HepG2 (cell line): ENCODE data around the gene ITPRIP. TPM values are rescaled to one million over a fixed set of nuclear protein-coding genes. Genes with fewer than 3 reads are reported as not detected.
A peak's percentile ranks its signal among the peaks of the same experiment; 100 is the strongest.

Source experiments
- ATAD3A ChIP-seq: sonication (generic); formaldehyde crosslinking; IDR thresholded peaks from 2 replicates; pipeline ENCODE4 v1.4.0; 2020; ENCODE audit warnings: missing genetic modification reagents
- DNMT1 ChIP-seq: sonication (generic); formaldehyde crosslinking; IDR thresholded peaks from 2 replicates; pipeline ENCODE4 v1.5.1; 2020; ENCODE audit warnings: mild to moderate bottlenecking, missing genetic modification reagents
- FOSL2 ChIP-seq: sonication (generic); formaldehyde crosslinking; IDR thresholded peaks from 2 replicates; pipeline ENCODE4 v1.4.0; 2020; ENCODE audit warnings: missing genetic modification reagents
- FOXO4 ChIP-seq: sonication (generic); formaldehyde crosslinking; conservative IDR thresholded peaks from 2 replicates; pipeline ENCODE4 v1.8.1; 2023; ENCODE audit warnings: missing genetic modification reagents
- HNF4A ChIP-seq: sonication (generic); formaldehyde crosslinking; IDR thresholded peaks from 2 replicates; pipeline ENCODE4 v1.4.0; 2020; ENCODE audit warnings: missing genetic modification reagents
- KLF11 ChIP-seq: IDR thresholded peaks from 2 replicates; pipeline ENCODE4 v1.6.1; 2016; ENCODE audit warnings: missing compliant biosample characterization
- NFE2 ChIP-seq: sonication (generic); formaldehyde crosslinking; IDR thresholded peaks from 2 replicates; pipeline ENCODE4 v1.4.0; 2020; ENCODE audit warnings: missing genetic modification reagents
- NFE2L1 ChIP-seq: sonication (generic); formaldehyde crosslinking; IDR thresholded peaks from 2 replicates; pipeline ENCODE4 v1.4.0; 2020; ENCODE audit warnings: missing genetic modification reagents, mild to moderate bottlenecking, borderline replicate concordance
- NFKB2 ChIP-seq: sonication (generic); formaldehyde crosslinking; IDR thresholded peaks from 2 replicates; pipeline ENCODE4 v1.4.0; 2020; ENCODE audit warnings: missing genetic modification reagents, borderline replicate concordance
- NPAS2 ChIP-seq: sonication (generic); formaldehyde crosslinking; IDR thresholded peaks from 2 replicates; pipeline ENCODE4 v1.8.0; 2022; ENCODE audit warnings: mild to moderate bottlenecking, missing genetic modification reagents, borderline replicate concordance
- RFXANK ChIP-seq: IDR thresholded peaks from 2 replicates; pipeline ENCODE4 v1.6.1; 2016
- RXRA ChIP-seq: sonication (generic); formaldehyde crosslinking; IDR thresholded peaks from 2 replicates; pipeline ENCODE4 v1.5.1; 2020; ENCODE audit warnings: missing genetic modification reagents
- SAFB2 ChIP-seq: sonication (generic); formaldehyde crosslinking; IDR thresholded peaks from 2 replicates; pipeline ENCODE4 v1.5.1; 2020; ENCODE audit warnings: missing genetic modification reagents, low read depth, mild to moderate bottlenecking, borderline replicate concordance
- SIX4 ChIP-seq: sonication (generic); formaldehyde crosslinking; IDR thresholded peaks from 2 replicates; pipeline ENCODE4 v1.4.0; 2020; ENCODE audit warnings: missing genetic modification reagents
- SNRNP70 ChIP-seq: fragments of 200-400 bp; formaldehyde crosslinking; IDR thresholded peaks from 2 replicates; pipeline ENCODE4 v1.6.1; 2017; ENCODE audit warnings: mild to moderate bottlenecking, low read depth, low read length, moderate library complexity
- TARDBP ChIP-seq: sonication (generic); formaldehyde crosslinking; IDR thresholded peaks from 2 replicates; pipeline ENCODE4 v1.8.0; 2022; ENCODE audit warnings: mild to moderate bottlenecking, missing genetic modification reagents
- TBX2 ChIP-seq: sonication (generic); formaldehyde crosslinking; IDR thresholded peaks from 2 replicates; pipeline ENCODE4 v1.5.0; 2020; ENCODE audit warnings: missing genetic modification reagents, mild to moderate bottlenecking, borderline replicate concordance
- TCF7L2 ChIP-seq: IDR thresholded peaks from 2 replicates; pipeline ENCODE4 v1.6.1; 2011; ENCODE audit warnings: mild to moderate bottlenecking, low read depth, low read length, moderate library complexity
- ZBTB21 ChIP-seq: sonication (generic); formaldehyde crosslinking; IDR thresholded peaks from 2 replicates; pipeline ENCODE4 v1.4.0; 2020; ENCODE audit warnings: missing genetic modification reagents
- ZC3H4 ChIP-seq: sonication (generic); formaldehyde crosslinking; IDR thresholded peaks from 2 replicates; pipeline ENCODE4 v1.4.0; 2020; ENCODE audit warnings: missing genetic modification reagents, borderline replicate concordance
- ZKSCAN5 ChIP-seq: sonication (generic); formaldehyde crosslinking; IDR thresholded peaks from 2 replicates; pipeline ENCODE4 v1.5.1; 2020; ENCODE audit warnings: mild to moderate bottlenecking, missing genetic modification reagents
- ZNF441 ChIP-seq: sonication (generic); formaldehyde crosslinking; IDR thresholded peaks from 2 replicates; pipeline ENCODE4 v1.7.0; 2021; ENCODE audit warnings: missing genetic modification reagents, borderline replicate concordance
- ZNF546 ChIP-seq: sonication (generic); formaldehyde crosslinking; conservative IDR thresholded peaks from 2 replicates; pipeline ENCODE4 v1.8.1; 2023; ENCODE audit warnings: mild to moderate bottlenecking, missing genetic modification reagents
- ZNF605 ChIP-seq: sonication (generic); formaldehyde crosslinking; IDR thresholded peaks from 2 replicates; pipeline ENCODE4 v1.8.0; 2022; ENCODE audit warnings: mild to moderate bottlenecking, missing genetic modification reagents
- ZNF761 ChIP-seq: sonication (generic); formaldehyde crosslinking; conservative IDR thresholded peaks from 2 replicates; pipeline ENCODE4 v1.4.0; 2020; ENCODE audit warnings: mild to moderate bottlenecking, missing genetic modification reagents
- ZNF776 ChIP-seq: sonication (generic); formaldehyde crosslinking; IDR thresholded peaks from 2 replicates; pipeline ENCODE4 v1.4.0; 2020; ENCODE audit warnings: mild to moderate bottlenecking, missing genetic modification reagents
- ZNF781 ChIP-seq: sonication (generic); formaldehyde crosslinking; IDR thresholded peaks from 2 replicates; pipeline ENCODE4 v1.5.1; 2020; ENCODE audit warnings: borderline replicate concordance, mild to moderate bottlenecking, missing genetic modification reagents; ENCODE audit errors: not compliant biosample characterization
- polyA plus RNA-seq, 8 experiments: library from polyadenylated mRNA; depleted of rRNA in 3 of 8; stranded (reverse) in 7 of 8; unstranded in 1 of 8; fragments of >200 nt; fragmentation: Illumina TruSeq in 4 of 8; extraction: Trizol in 4 of 8; gene quantifications; 2 replicates each; pipeline versions ENCODE4 v1.2.1 to v1.2.3, GENCODE V29; 2011 to 2016; ENCODE audit warnings: low read depth in 4 of 8, missing spikeins in 1 of 8, mixed read lengths in 1 of 8; ENCODE audit not compliant: insufficient read depth in 1 of 8
- total RNA-seq, 5 experiments: library from RNA; depleted of rRNA; stranded (reverse); fragments of >200 nt; fragmentation: Illumina TruSeq; extraction: Trizol; gene quantifications; 2 replicates each; pipeline ENCODE4 v1.2.3, GENCODE V29; 2016; ENCODE audit warnings: low read depth in 1 of 5
- TF ChIP-seq, protein P1 (sequence below), 2 experiments: sonication (generic) in 1 of 2; formaldehyde crosslinking in 1 of 2; IDR thresholded peaks; 2 replicates each; pipeline versions ENCODE4 v1.4.0 to v1.6.1; 2018 to 2020; ENCODE audit warnings: missing genetic modification reagents in 2 of 2, borderline replicate concordance in 1 of 2, low read depth in 1 of 2, mild to moderate bottlenecking in 1 of 2, missing biosample characterization in 1 of 2
- TF ChIP-seq, protein P2 (sequence below): sonication (generic); formaldehyde crosslinking; IDR thresholded peaks from 2 replicates; pipeline ENCODE4 v1.4.0; 2020; ENCODE audit warnings: mild to moderate bottlenecking, low read depth, missing genetic modification reagents

ITPRIP gene
- total and polyA plus RNA-seq, 2 of the 13 experiments (the other 11 are each of a cell fraction or from before 2014, with no cell fraction given) = 1.00 to 2.8 TPM

GRCh38 chr10:104288355-104288754 lies 49.9 kb downstream of the ITPRIP start (continued):
- TF ChIP-seq, protein P1, sequence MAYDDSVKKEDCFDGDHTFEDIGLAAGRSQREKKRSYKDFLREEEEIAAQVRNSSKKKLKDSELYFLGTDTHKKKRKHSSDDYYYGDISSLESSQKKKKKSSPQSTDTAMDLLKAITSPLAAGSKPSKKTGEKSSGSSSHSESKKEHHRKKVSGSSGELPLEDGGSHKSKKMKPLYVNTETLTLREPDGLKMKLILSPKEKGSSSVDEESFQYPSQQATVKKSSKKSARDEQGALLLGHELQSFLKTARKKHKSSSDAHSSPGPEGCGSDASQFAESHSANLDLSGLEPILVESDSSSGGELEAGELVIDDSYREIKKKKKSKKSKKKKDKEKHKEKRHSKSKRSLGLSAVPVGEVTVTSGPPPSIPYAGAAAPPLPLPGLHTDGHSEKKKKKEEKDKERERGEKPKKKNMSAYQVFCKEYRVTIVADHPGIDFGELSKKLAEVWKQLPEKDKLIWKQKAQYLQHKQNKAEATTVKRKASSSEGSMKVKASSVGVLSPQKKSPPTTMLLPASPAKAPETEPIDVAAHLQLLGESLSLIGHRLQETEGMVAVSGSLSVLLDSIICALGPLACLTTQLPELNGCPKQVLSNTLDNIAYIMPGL (CRISPR knock-in tag; IDR thresholded peaks at IDR 0.05; ENCODE audit: borderline replicate concordance in 1 of 2, low read depth in 1 of 2) = peak; percentile 37 to 38; a peak in 2 of 4 replicates
- TF ChIP-seq ZNF761 (CRISPR knock-in tag) (no peak), ATAD3A (CRISPR knock-in tag) (no peak), SAFB2 (no peak), DNMT1 (no peak), RXRA (CRISPR knock-in tag) (peak; percentile 53; the same call in 1 of the 2 replicates), TBX2 (CRISPR knock-in tag) (peak; percentile 83), SIX4 (CRISPR knock-in tag) (no peak), NPAS2 (CRISPR knock-in tag) (no peak), HNF4A (CRISPR knock-in tag) (peak; percentile 90), TARDBP (peak; percentile 88), ZNF776 (CRISPR knock-in tag) (no peak), ZBTB21 (CRISPR knock-in tag) (peak; percentile 85), ZKSCAN5 (CRISPR knock-in tag) (no peak), NFE2L1 (no peak), SNRNP70 (no peak), FOXO4 (CRISPR knock-in tag) (no peak), NFE2 (CRISPR knock-in tag) (no peak), RFXANK (CRISPR knock-in tag) (no peak), ZNF605 (CRISPR knock-in tag) (no peak), ZC3H4 (no peak), ZNF441 (no peak), NFKB2 (no peak), TCF7L2 (peak; percentile 77; the same call in 1 of the 2 replicates), ZNF781 (CRISPR knock-in tag) (no peak), KLF11 (CRISPR knock-in tag) (no peak), ZNF546 (no peak), FOSL2 (peak; percentile 88)
- TF ChIP-seq, protein P2, sequence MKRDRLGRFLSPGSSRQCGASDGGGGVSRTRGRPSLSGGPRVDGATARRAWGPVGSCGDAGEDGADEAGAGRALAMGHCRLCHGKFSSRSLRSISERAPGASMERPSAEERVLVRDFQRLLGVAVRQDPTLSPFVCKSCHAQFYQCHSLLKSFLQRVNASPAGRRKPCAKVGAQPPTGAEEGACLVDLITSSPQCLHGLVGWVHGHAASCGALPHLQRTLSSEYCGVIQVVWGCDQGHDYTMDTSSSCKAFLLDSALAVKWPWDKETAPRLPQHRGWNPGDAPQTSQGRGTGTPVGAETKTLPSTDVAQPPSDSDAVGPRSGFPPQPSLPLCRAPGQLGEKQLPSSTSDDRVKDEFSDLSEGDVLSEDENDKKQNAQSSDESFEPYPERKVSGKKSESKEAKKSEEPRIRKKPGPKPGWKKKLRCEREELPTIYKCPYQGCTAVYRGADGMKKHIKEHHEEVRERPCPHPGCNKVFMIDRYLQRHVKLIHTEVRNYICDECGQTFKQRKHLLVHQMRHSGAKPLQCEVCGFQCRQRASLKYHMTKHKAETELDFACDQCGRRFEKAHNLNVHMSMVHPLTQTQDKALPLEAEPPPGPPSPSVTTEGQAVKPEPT (CRISPR knock-in tag) = no peak
